ENCODE data around the gene ATP9A.
"Not testable (repeated sequence)": the region's sequence is repeated elsewhere in the genome, so short reads cannot be mapped to it uniquely, and the experiment has no call there.

The ATP9A gene

DNA sequence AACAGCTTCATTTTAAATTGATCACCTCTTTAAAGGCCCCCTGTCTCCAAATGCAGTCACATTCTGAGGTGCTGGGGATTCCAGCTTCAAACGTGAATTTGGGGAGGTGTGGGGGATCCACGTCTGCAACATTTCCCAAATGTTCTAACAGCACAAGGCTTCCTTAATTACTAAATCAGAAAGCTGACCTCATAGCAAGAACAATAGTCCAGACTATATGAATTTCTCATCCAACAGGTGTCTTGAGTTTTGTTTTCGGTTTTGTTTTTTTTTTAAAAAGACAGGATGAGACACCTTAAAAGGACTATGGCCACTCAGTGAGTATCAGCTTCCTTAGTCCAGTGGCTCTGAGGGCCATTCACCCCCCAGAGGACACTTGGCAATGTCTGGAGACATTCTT is 11.5 kb downstream of the ATP9A start:
- DNase-seq (ENCODE audit: low read depth in 3 of 3): no peak

DNA sequence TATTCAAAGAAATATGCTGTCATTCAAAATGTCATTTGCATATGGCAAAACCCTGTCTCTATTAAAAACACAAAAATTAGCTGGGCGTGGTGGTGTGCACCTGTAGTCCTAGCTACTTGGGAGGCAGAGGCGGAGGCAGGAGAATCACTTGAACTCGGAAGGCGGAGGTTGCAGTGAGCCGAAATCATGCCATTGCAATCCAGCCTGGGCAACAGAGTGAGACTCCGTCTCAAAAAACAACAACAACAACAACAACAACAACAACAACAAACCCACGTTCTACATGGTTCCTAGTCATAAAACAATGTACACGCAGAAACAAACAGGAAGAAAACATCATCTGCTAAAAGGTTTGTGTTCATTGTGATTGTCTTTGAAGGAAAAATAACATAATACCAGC is 15.0 kb downstream of the ATP9A start:
- not testable (repeated sequence) for DNase-seq (ENCODE audit: low read depth in 3 of 3)

DNA sequence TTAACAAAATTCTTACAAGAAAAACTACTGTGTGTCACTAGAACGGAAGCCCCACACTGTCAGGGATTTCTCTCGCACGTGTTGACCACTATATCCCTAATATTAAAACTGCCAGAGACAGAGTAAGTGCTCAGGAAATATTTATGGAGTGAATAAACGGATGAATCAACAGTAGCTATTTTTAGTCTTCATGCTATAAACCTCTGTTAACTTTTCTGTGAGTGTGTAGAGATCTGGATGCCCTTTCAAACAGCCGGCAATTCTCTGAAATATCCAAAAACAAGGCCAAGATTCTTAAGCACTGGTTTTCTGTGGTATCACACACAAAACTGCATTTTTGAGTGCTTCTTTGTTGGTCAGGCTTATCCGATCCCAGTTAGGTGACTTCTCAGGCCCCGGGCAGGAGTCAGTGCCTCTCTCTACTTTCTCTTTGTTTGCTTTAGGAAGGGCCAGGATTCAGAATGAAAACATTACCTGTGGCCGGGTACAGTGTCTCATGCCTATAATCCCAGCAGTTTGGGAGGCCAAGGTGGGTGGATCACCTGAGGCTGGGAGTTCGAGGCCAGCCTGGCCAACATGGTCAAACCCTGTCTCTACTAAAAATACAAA is 15.7 kb downstream of the ATP9A start:
- no peak for DNase-seq (ENCODE audit: low read depth in 3 of 3)

DNA sequence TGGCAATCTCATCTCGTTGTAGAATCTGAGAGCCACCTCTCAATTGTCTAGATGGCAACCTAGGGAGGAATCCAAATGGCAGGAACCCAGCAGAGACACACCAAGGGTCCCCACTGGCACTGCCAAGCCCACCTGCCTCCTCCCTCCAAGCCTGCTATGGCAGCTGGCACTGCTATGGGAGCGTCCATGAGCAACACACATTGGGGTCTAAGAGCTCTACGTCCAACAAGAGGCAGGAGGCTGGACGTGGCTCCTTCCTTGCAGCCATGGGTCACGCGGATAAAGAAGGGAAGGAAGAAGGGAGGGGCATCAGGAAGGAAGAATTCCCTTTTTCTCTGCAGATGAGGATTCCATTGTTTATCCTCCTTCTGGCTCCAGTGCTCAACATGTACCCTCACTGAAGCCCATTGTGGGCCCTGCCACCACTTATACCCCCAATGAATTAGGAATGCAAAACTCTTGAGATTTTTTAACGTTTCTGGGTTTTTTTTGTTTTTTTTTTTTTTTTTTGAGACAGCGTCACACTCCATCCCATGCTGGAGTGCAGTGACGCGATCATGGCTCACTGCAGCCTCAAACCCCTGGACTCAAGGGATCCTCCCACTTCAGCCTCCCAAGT is 17.3 kb downstream of the ATP9A start:
- DNase-seq (ENCODE audit: low read depth in 3 of 3): no peak

- DNase-seq (ENCODE audit: low read depth in 3 of 3): peak; percentile 13 to 17 (median 13)
Measured at GRCh38 chr20:51750037-51750769, 18.0 kb downstream of the ATP9A start.

GRCh38 chr20:51749674-51750036 is 18.5 kb downstream of the ATP9A start:
- DNase-seq (ENCODE audit: low read depth in 3 of 3): no peak

GRCh38 chr20:51747182-51747911 is 20.8 kb downstream of the ATP9A start:
- DNase-seq (ENCODE audit: low read depth in 3 of 3): no peak

DNA sequence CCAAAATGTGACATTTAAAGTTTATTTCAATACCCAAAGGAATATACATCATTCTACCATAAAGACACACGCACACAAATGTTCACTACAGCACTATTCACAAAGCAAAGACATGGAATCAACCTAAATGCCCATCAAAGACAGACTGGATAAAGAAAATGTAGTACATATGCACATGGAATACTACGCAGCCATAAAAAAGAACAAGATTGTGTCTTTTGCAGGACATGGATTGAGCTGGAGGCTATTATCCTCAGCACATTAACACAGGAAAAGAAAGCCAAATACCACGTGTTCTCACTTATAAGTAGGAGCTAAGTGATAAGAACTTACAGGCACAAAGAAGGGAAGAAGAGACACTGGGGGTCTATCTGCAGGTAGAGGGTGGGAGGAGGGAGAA is 22.4 kb downstream of the ATP9A start:
- no peak for DNase-seq (ENCODE audit: low read depth in 3 of 3)

GRCh38 chr20:51740838-51741237 is 27.4 kb downstream of the ATP9A start:
- DNase-seq (ENCODE audit: low read depth in 3 of 3): no peak

DNA sequence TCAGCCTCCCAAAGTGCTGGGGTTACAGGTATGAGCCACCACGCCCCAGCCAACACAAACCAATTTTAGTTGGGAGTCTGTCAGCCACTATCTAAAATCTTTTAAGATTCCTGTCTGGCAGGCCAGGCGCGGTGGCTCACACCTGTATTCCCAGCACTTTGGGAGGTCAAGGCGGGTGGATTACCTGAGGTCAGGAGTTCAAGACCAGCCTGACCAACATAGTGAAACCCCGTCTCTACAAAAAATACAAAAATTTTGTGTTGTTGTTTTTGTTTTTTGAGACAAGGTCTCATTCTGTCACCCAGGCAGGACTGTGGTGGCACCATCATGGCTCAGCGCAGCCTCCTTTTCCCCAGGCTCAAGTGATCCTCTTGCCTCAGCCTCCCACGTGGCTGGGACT is 27.9 kb downstream of the ATP9A start:
- DNase-seq (ENCODE audit: low read depth in 3 of 3): not testable (repeated sequence)

- no peak for DNase-seq (ENCODE audit: low read depth in 3 of 3)
Measured at GRCh38 chr20:51739722-51740249, 28.4 kb downstream of the ATP9A start.

- DNase-seq (ENCODE audit: low read depth in 3 of 3): no peak
Measured at GRCh38 chr20:51738877-51739447, 29.2 kb downstream of the ATP9A start.

GRCh38 chr20:51738261-51738660 is 29.9 kb downstream of the ATP9A start:
- DNase-seq (ENCODE audit: low read depth in 3 of 3): not testable (repeated sequence)

DNA sequence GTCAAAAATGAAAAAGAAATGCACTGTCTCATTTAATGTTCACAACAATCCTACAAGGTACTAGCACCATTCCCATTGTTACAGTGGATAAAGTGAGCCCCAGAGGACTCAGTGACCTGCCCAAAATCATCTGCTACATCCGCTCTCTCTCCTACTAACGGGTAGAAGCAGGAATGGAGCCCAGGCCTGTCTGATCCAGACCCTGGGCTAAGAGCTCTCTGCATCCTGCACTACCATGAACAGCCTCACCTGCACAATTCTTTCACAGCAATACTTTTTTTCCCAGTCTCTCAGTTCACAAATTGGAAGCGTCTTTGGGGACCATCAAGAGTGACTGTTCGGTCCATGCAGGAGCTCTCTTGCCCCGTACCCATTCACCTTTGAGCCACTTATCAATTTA is 31.2 kb downstream of the ATP9A start:
- DNase-seq (ENCODE audit: low read depth in 3 of 3): no peak

GRCh38 chr20:51735728-51736600 is 32.2 kb downstream of the ATP9A start:
- no peak for DNase-seq (ENCODE audit: low read depth in 3 of 3)

- DNase-seq (ENCODE audit: low read depth in 3 of 3): no peak
Measured at GRCh38 chr20:51734876-51735720, 33.1 kb downstream of the ATP9A start.

GRCh38 chr20:51733070-51733469 is 35.1 kb downstream of the ATP9A start:
- no peak for DNase-seq (ENCODE audit: low read depth in 3 of 3)

GRCh38 chr20:51732096-51732791 is 35.9 kb downstream of the ATP9A start:
- DNase-seq (ENCODE audit: low read depth in 3 of 3): no peak

GRCh38 chr20:51731731-51732095 is 36.5 kb downstream of the ATP9A start:
- DNase-seq (ENCODE audit: low read depth in 3 of 3): no peak
